Smooth muscle cell (in vitro differentiated cells): ENCODE results near the gene INKA2. TPM values are rescaled to one million over a fixed set of nuclear protein-coding genes. Genes with fewer than 3 reads are reported as not detected.

Experiments
- DNase-seq: peaks from one replicate; lab custom pipeline; 2025; ENCODE audit not compliant: unreplicated experiment; lab: John Stamatoyannopoulos, UW
- H2AFZ ChIP-seq: fragments of 200-600 bp; sonication (generic); 2 replicates; pipeline ENCODE4 v1.6.0; 2016; ENCODE audit warnings: antibody characterized with exemption, low read depth, mild to moderate bottlenecking
- H3F3A ChIP-seq: fragments of 200-600 bp; sonication (generic); 2 replicates; pipeline ENCODE4 v1.6.0; 2017; ENCODE audit warnings: antibody characterized with exemption, low read depth
- H3K27ac ChIP-seq: fragments of 200-600 bp; sonication (generic); 2 replicates; pipeline ENCODE4 v1.5.1; 2016; ENCODE audit warnings: low read depth, mild to moderate bottlenecking
- H3K27me3 ChIP-seq: fragments of 200-600 bp; sonication (generic); 2 replicates; pipeline ENCODE4 v1.6.1; 2016; ENCODE audit warnings: low read depth, mild to moderate bottlenecking
- H3K36me3 ChIP-seq: fragments of 200-600 bp; sonication (generic); 2 replicates; pipeline ENCODE4 v1.5.1; 2016; ENCODE audit warnings: low read depth
- H3K4me1 ChIP-seq: fragments of 200-600 bp; sonication (generic); 2 replicates; pipeline ENCODE4 v1.5.1; 2016; ENCODE audit warnings: low read depth
- H3K4me2 ChIP-seq: fragments of 200-600 bp; sonication (generic); 2 replicates; pipeline ENCODE4 v1.6.0; 2016; ENCODE audit warnings: mild to moderate bottlenecking
- H3K4me3 ChIP-seq: fragments of 200-600 bp; sonication (generic); 2 replicates; pipeline ENCODE4 v1.5.1; 2016; ENCODE audit warnings: mild to moderate bottlenecking
- H3K79me2 ChIP-seq: fragments of 200-600 bp; sonication (generic); 2 replicates; pipeline ENCODE4 v1.6.0; 2016; ENCODE audit warnings: low read depth, mild to moderate bottlenecking
- H3K9ac ChIP-seq: fragments of 200-600 bp; sonication (generic); 2 replicates; pipeline ENCODE4 v1.6.0; 2016; ENCODE audit warnings: low read depth
- H3K9me3 ChIP-seq: fragments of 200-600 bp; sonication (generic); replicated peaks from 2 replicates; pipeline ENCODE4 v1.5.1; 2016; ENCODE audit warnings: low read depth
- H4K20me1 ChIP-seq: fragments of 200-600 bp; sonication (generic); 2 replicates; pipeline ENCODE4 v1.6.0; 2016; ENCODE audit warnings: low read depth
- WGBS: methylation state at CpG from one replicate; pipeline ENCODE4 v1.1.7; 2016; ENCODE audit warnings: low lambda C conversion rate; 5-methylcytosine and 5-hydroxymethylcytosine counted together
- polyA plus RNA-seq: library from polyadenylated mRNA; unstranded; fragments of >200 nt; fragmentation: Nextera tagmentation; extraction: Ambion mirVana; gene quantifications from 2 replicates; pipeline ENCODE4 v1.2.1, GENCODE V29; 2016
- total RNA-seq: library from RNA; depleted of rRNA; stranded (reverse); fragments of >200 nt; gene quantifications from 2 replicates; pipeline ENCODE4 v1.2.3, GENCODE V29; 2014
- TF ChIP-seq, protein P1 (sequence below): fragments of 200-600 bp; sonication (generic); IDR thresholded peaks from 2 replicates; pipeline ENCODE4 v1.5.1; 2017; ENCODE audit warnings: borderline replicate concordance, mild to moderate bottlenecking, antibody characterized with exemption; ENCODE audit not compliant: insufficient read depth, poor library complexity, severe bottlenecking

INKA2 gene
- total and polyA plus RNA-seq, 2 experiments from 2014 or later, result 1.8 TPM; not detected in 1

DNA sequence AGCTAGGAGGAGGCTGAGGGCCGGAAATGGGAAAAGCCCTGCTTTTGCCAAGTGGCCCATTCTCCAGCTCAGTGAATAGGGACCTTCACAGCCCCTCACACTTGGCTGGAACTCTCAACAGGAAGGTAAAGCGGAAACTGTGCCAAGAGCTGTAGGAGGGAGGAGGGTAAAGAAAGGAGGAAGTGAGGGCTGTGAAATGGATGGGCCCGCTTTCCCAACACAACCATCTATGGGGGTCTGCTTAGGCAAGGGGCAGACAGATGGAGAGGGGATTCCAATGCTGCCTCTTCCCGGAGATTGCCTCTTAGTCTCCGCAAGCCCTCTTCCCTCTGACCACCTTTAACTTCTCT, 5.2 kb downstream of the INKA2 start:
- H3K4me1 ChIP-seq, result peaks cover 26% of the 10 kb centered on the region
- H3K4me3 ChIP-seq, result no peak overlapping the region
- no peak for DNase-seq
- H4K20me1 ChIP-seq, result peaks cover 26% of the 10 kb centered on the region
- no peaks in the 10 kb centered on the region for H3K36me3 ChIP-seq
- H3F3A ChIP-seq, result peaks cover 9% of the 10 kb centered on the region
- WGBS, result 94% methylated on average over 5 of the region's 5 CpGs
- no peak overlapping the region for H3K9ac ChIP-seq
- H3K9me3 ChIP-seq, result no peaks in the 10 kb centered on the region
- TF ChIP-seq, protein P1, sequence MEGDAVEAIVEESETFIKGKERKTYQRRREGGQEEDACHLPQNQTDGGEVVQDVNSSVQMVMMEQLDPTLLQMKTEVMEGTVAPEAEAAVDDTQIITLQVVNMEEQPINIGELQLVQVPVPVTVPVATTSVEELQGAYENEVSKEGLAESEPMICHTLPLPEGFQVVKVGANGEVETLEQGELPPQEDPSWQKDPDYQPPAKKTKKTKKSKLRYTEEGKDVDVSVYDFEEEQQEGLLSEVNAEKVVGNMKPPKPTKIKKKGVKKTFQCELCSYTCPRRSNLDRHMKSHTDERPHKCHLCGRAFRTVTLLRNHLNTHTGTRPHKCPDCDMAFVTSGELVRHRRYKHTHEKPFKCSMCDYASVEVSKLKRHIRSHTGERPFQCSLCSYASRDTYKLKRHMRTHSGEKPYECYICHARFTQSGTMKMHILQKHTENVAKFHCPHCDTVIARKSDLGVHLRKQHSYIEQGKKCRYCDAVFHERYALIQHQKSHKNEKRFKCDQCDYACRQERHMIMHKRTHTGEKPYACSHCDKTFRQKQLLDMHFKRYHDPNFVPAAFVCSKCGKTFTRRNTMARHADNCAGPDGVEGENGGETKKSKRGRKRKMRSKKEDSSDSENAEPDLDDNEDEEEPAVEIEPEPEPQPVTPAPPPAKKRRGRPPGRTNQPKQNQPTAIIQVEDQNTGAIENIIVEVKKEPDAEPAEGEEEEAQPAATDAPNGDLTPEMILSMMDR, result no peak
- no peak overlapping the region for H3K4me2 ChIP-seq
- H2AFZ ChIP-seq, result no peak overlapping the region
- H3K27me3 ChIP-seq, result no peaks in the 10 kb centered on the region
- no peak overlapping the region for H3K27ac ChIP-seq
- no peaks in the 10 kb centered on the region for H3K79me2 ChIP-seq

DNA sequence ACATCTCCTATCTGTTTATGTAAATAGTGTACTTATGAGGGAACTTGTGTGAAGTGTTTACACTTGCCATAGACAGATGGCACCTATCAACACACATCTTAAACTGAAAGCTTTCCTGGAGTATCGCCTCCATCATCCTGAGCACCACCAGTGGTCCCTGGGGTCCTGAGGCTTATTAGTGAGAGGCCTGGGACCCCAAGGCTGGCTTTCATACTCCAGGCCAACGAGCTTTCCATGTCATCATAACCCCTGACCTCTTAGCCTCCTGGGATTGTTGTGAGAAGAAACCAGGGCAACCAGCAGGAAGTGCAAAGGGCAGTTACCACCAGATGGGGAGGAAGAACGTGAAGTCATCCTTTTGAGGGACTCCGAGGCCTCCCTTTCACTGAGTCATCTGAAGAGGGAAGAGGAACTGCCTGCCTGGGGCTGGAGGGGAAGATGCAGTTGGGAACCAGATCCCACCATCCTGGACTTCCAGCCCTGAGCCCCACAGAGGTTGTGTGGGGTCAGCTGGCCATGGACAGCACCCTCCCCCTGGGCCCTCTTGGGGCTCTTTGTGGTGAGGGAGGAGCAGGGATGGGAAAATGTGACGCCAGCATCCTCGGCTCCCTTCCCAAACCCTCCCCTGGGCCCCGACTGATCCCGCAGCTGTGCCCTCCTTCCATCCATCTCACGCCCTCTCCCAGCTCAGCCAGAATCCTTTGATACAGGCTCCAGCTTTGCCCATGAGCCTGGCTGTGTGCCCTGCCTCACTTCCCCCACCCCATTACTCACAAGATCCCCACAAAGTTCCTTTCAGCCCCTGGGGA, 5.8 kb downstream of the INKA2 start:
- no peaks in the 10 kb centered on the region for H3K36me3 ChIP-seq
- H3K9me3 ChIP-seq, result no peaks in the 10 kb centered on the region
- TF ChIP-seq, protein P1, result no peak
- peaks cover 9% of the 10 kb centered on the region for H3F3A ChIP-seq
- no peak overlapping the region for H3K9ac ChIP-seq
- no peak overlapping the region for H2AFZ ChIP-seq
- WGBS, result 80% methylated on average over 9 of the region's 9 CpGs
- H3K27me3 ChIP-seq, result no peaks in the 10 kb centered on the region
- no peak for DNase-seq
- no peak overlapping the region for H3K4me3 ChIP-seq
- no peaks in the 10 kb centered on the region for H3K79me2 ChIP-seq
- no peak overlapping the region for H3K4me2 ChIP-seq
- H4K20me1 ChIP-seq, result peaks cover 26% of the 10 kb centered on the region
- H3K27ac ChIP-seq, result no peak overlapping the region
- H3K4me1 ChIP-seq, result peaks cover 24% of the 10 kb centered on the region

GRCh38 chr1:111732718-111733117, 6.5 kb downstream of the INKA2 start:
- no peak for DNase-seq
- 92% methylated on average over 7 of the region's 7 CpGs for WGBS
- Histone ChIP-seq H3K27me3 (no peaks in the 10 kb centered on the region), H3K4me1 (peaks cover 17% of the 10 kb centered on the region), H3K9me3 (no peaks in the 10 kb centered on the region), H3K79me2 (no peaks in the 10 kb centered on the region), H4K20me1 (peaks cover 23% of the 10 kb centered on the region), H3K4me3 (no peak overlapping the region), H3K9ac (no peak overlapping the region), H2AFZ (no peak overlapping the region), H3K36me3 (no peaks in the 10 kb centered on the region), H3K4me2 (no peak overlapping the region), H3K27ac (no peak overlapping the region), H3F3A (peaks cover 4% of the 10 kb centered on the region)
- TF ChIP-seq, protein P1, result no peak

- 81% methylated on average over 6 of the region's 6 CpGs for WGBS
- H3K79me2 ChIP-seq, result no peaks in the 10 kb centered on the region
- no peak for DNase-seq
Measured at GRCh38 chr1:111731956-111732355, 7.2 kb downstream of the INKA2 start.

More at GRCh38 chr1:111731956-111732355, 7.2 kb downstream of the INKA2 start:
- Histone ChIP-seq H3F3A (no peaks in the 10 kb centered on the region), H2AFZ (no peak overlapping the region), H3K4me3 (no peak overlapping the region), H3K9ac (no peak overlapping the region), H3K36me3 (no peaks in the 10 kb centered on the region), H3K27ac (no peak overlapping the region), H4K20me1 (peaks cover 20% of the 10 kb centered on the region), H3K4me2 (no peak overlapping the region), H3K27me3 (no peaks in the 10 kb centered on the region), H3K9me3 (no peaks in the 10 kb centered on the region), H3K4me1 (peaks cover 12% of the 10 kb centered on the region)
- TF ChIP-seq, protein P1, result no peak
